Right cardiac atrium (tissue), 5 donors: ENCODE measurements around the gene ZFHX3. TPM values are rescaled to one million over a fixed set of nuclear protein-coding genes. Genes with fewer than 3 reads are reported as not detected.
"Not testable (repeated sequence)": the region's sequence is repeated elsewhere in the genome, so short reads cannot be mapped to it uniquely, and the experiment has no call there.

Source experiments
- ATAC-seq, 2 donors: fragments of 200-7000 bp; cut with Tn5 transposase; one replicate each; pipeline versions ENCODE4 v1.8.0 to v1.9.1; 2020; ENCODE audit warnings: moderate library complexity in 2 of 2, mild to moderate bottlenecking in 1 of 2
- DNase-seq, 3 donors: peaks; one replicate each; pipeline ENCODE4 v3.0.0-alpha.2; 2020
- H3K27ac ChIP-seq: one replicate; pipeline ENCODE4 v1.5.1; 2013; ENCODE audit warnings: mild to moderate bottlenecking, low read length, control low read depth, moderate library complexity
- H3K27me3 ChIP-seq: one replicate; pipeline ENCODE4 v1.6.1; 2013; ENCODE audit not compliant: control insufficient read depth, insufficient read depth
- H3K4me1 ChIP-seq: one replicate; pipeline ENCODE4 v1.6.1; 2013; ENCODE audit warnings: low read length; ENCODE audit not compliant: control insufficient read depth, insufficient read depth
- H3K4me3 ChIP-seq: one replicate; pipeline ENCODE4 v1.5.1; 2013; ENCODE audit warnings: low read length, control low read depth
- H3K9me3 ChIP-seq: one replicate; pipeline ENCODE4 v1.6.1; 2013; ENCODE audit warnings: low read length; ENCODE audit not compliant: control insufficient read depth
- WGBS: extraction: QIAGEN DNeasy Blood & Tissue Kit; methylation state at CpG from one replicate; pipeline ENCODE4 v1.1.7; 2013; 5-methylcytosine and 5-hydroxymethylcytosine counted together
- intact Hi-C, 4 donors: fragments of 100-400 bp; cut with DNase I; formaldehyde crosslinking; loops; one replicate each; pipeline versions ENCODE4 v1.11.0 to v1.14.0; 2022 to 2023
- polyA plus RNA-seq: library from polyadenylated mRNA; stranded (reverse); fragments of 200-250 nt; gene quantifications from one replicate; pipeline ENCODE4 v1.2.3, GENCODE V29; 2013
- total RNA-seq, 4 donors: library from RNA; stranded (reverse); fragmentation: NEBNext Ultra II Directional; extraction: Animal tissue kit (Norgen Biotek cat#: 25700); gene quantifications; one replicate each; pipeline ENCODE4 v1.2.1, GENCODE V29; 2021
- donor health status: healthy with polysubstance abuse.
- donor health status: DM: no; HTN: yes; CAD: no.
- donor health status: DM: no; HTN: no; CAD: no.
- donor health status: DM: no; HTN: yes; CAD: no; lungs with severe emphysema.
- donor health status: DM: yes; HTN: yes; CAD: no.

Gene ZFHX3
- total and polyA plus RNA-seq, 5 donors: 4.3 to 18.2 (median 9.7) TPM

GRCh38 chr16:73089420-73089819 lies 41.5 kb upstream of the ZFHX3 start:
- Histone ChIP-seq H3K9me3 (no peaks in the 10 kb centered on the region), H3K27me3 (no peaks in the 10 kb centered on the region), H3K27ac (no peak overlapping the region), H3K4me1 (no peaks in the 10 kb centered on the region), H3K4me3 (no peak overlapping the region)
- no peak for DNase-seq
- 92% methylated on average over 3 of the region's 3 CpGs for WGBS
- intact Hi-C loops: no loop called here
- no peak for ATAC-seq

- Histone ChIP-seq H3K4me3 (no peak overlapping the region), H3K9me3 (no peaks in the 10 kb centered on the region), H3K4me1 (no peaks in the 10 kb centered on the region), H3K27ac (no peak overlapping the region), H3K27me3 (no peaks in the 10 kb centered on the region)
- WGBS: 81% methylated on average over 4 of the region's 4 CpGs
- DNase-seq (no peak), ATAC-seq (peak in 1 of 2 donors; percentile 24)
- intact Hi-C loops: no loop called here
Measured at GRCh38 chr16:73086108-73086507, 38.2 kb upstream of the ZFHX3 start.

GRCh38 chr16:73083271-73083670 lies 35.3 kb upstream of the ZFHX3 start:
- H3K4me1 ChIP-seq: no peaks in the 10 kb centered on the region
- H3K4me3 ChIP-seq: no peak overlapping the region
- ATAC-seq (no peak), DNase-seq (no peak)
- H3K27me3 ChIP-seq: no peaks in the 10 kb centered on the region
- no peak overlapping the region for H3K27ac ChIP-seq
- intact Hi-C loops: no loop called here
- WGBS: 90% methylated on average over 3 of the region's 3 CpGs
- no peaks in the 10 kb centered on the region for H3K9me3 ChIP-seq

GRCh38 chr16:73082634-73083051 lies 34.7 kb upstream of the ZFHX3 start:
- H3K4me3 ChIP-seq, H3K9me3 ChIP-seq, DNase-seq, H3K27ac ChIP-seq, H3K4me1 ChIP-seq, intact Hi-C loops, H3K27me3 ChIP-seq: not testable (repeated sequence)
- peak in 1 of 2 donors; percentile 48 for ATAC-seq
- 58% methylated on average over 4 of the region's 4 CpGs for WGBS

- intact Hi-C loops: no loop called here
- Histone ChIP-seq H3K27me3 (no peaks in the 10 kb centered on the region), H3K27ac (no peak overlapping the region), H3K4me1 (no peaks in the 10 kb centered on the region), H3K9me3 (no peaks in the 10 kb centered on the region), H3K4me3 (no peak overlapping the region)
- DNase-seq (no peak), ATAC-seq (no peak)
- 93% methylated on average over 1 of the region's 1 CpG for WGBS
Measured at GRCh38 chr16:73080931-73081330, 33.0 kb upstream of the ZFHX3 start.

- no peak for ATAC-seq
- H3K4me1 ChIP-seq: peaks cover 2% of the 10 kb centered on the region
- H3K27me3 ChIP-seq: no peaks in the 10 kb centered on the region
- intact Hi-C loops: no loop called here
- WGBS: 48% methylated on average over 6 of the region's 6 CpGs
- H3K9me3 ChIP-seq: no peaks in the 10 kb centered on the region
- no peak overlapping the region for H3K4me3 ChIP-seq
- no peak for DNase-seq
- no peak overlapping the region for H3K27ac ChIP-seq
Measured at GRCh38 chr16:73076324-73076810, 28.4 kb upstream of the ZFHX3 start.

GRCh38 chr16:73074382-73074781 lies 26.5 kb upstream of the ZFHX3 start:
- WGBS: 87% methylated on average over 9 of the region's 9 CpGs
- Histone ChIP-seq H3K4me3 (no peak overlapping the region), H3K27ac (no peak overlapping the region), H3K4me1 (peaks cover 5% of the 10 kb centered on the region), H3K9me3 (no peaks in the 10 kb centered on the region), H3K27me3 (no peaks in the 10 kb centered on the region)
- DNase-seq (no peak), ATAC-seq (no peak)
- intact Hi-C loops: no loop called here

GRCh38 chr16:73072051-73072450 lies 24.1 kb upstream of the ZFHX3 start:
- H3K27ac ChIP-seq, DNase-seq, ATAC-seq, H3K4me3 ChIP-seq, H3K4me1 ChIP-seq, H3K27me3 ChIP-seq, intact Hi-C loops, H3K9me3 ChIP-seq: not testable (repeated sequence)
- 96% methylated on average over 9 of the region's 9 CpGs for WGBS

- H3K4me1 ChIP-seq: peaks cover 5% of the 10 kb centered on the region
- H3K27ac ChIP-seq: peak overlapping the region; percentile 10
- H3K9me3 ChIP-seq: no peaks in the 10 kb centered on the region
- WGBS: 7% methylated on average over 17 of the region's 17 CpGs
- H3K27me3 ChIP-seq: no peaks in the 10 kb centered on the region
- H3K4me3 ChIP-seq: peak overlapping the region; percentile 9
- DNase-seq: peak; percentile 47 to 77 (median 71)
- no peak for ATAC-seq
- intact Hi-C loops: no loop called here
Measured at GRCh38 chr16:73071131-73071940, 23.4 kb upstream of the ZFHX3 start.

- H3K4me1 ChIP-seq: peaks cover 5% of the 10 kb centered on the region
- H3K4me3 ChIP-seq: no peak overlapping the region
- H3K9me3 ChIP-seq: no peaks in the 10 kb centered on the region
- no peaks in the 10 kb centered on the region for H3K27me3 ChIP-seq
- DNase-seq (no peak), ATAC-seq (no peak)
- intact Hi-C loops: loop anchor here in 2 of 4 donors (10.0 kb wide), 2 partner anchors 105 to 125 kb away; no protein-coding TSS in a partner anchor
- H3K27ac ChIP-seq: no peak overlapping the region
- 87% methylated on average over 5 of the region's 5 CpGs for WGBS
Measured at GRCh38 chr16:73069581-73070262, 21.8 kb upstream of the ZFHX3 start.
